ENCODE results near the gene SLC29A4.

- TF ChIP-seq EZH2 (IDR thresholded peaks at IDR 0.05; ENCODE audit: borderline replicate concordance, low read length) (no peak), CTCF (IDR thresholded peaks at IDR 0.05; ENCODE audit: low read length) (no peak)
These were observed 54.3 kb downstream of the SLC29A4 start for GRCh38 chr7:5337047-5337446.

Data from OCI-LY1 (cell line).